GM21825 (cell line): ENCODE measurements around the gene PNPLA5.
"Not testable (repeated sequence)": the region's sequence is repeated elsewhere in the genome, so short reads cannot be mapped to it uniquely, and the experiment has no call there.

Source experiments
- ATAC-seq: cut with Tn5 transposase; IDR thresholded peaks from one replicate; pipeline ENCODE4 v1.9.1; 2021; ENCODE audit warnings: mild to moderate bottlenecking, moderate library complexity; ENCODE audit not compliant: unreplicated experiment

Gene PNPLA5

DNA sequence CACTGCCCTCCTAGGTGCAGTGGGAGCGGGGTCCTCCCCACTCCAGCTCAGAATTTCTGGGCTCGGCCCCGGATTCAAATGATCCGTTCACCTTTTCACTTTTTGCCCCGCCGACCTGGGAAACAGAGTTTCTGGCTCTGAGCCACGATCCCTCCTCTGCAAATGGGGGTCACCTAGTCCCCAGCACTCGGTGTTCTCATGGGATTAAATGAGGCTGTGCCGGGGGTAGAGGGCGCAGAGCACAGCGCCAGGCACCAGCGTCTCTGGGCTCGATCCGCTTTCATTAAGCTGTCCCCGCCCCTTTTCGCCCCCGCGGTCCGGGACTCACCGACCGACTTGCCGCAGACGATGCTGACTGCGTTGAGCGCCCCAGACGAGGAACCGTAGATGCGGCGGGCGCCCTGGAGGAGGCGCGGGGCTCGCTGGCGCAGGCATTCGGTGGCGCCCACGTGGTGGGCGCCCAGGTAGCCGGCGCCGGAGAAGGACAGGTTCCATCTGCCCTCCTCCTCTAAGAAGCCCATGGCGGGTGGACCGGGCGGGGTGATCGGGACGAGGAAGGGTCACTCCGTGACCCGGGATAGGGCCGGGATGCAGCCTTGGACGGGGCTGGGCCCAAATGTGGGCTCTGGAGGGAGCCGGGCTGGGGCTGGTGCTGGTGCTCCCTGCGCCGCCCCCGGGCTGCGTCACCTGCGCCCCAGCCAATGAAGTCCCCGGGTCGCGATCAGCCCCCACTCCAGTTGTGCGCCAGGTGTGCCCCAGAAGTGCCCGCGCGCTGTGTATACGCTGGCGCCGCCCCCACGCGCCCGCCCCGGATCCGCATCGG, at the start of gene PNPLA5:
TSS of gene PNPLA5 (minus strand) at position 654 of the 823 bp plus-strand sequence. CDS start at position 521, 133 bp downstream.
- no peak for ATAC-seq

DNA sequence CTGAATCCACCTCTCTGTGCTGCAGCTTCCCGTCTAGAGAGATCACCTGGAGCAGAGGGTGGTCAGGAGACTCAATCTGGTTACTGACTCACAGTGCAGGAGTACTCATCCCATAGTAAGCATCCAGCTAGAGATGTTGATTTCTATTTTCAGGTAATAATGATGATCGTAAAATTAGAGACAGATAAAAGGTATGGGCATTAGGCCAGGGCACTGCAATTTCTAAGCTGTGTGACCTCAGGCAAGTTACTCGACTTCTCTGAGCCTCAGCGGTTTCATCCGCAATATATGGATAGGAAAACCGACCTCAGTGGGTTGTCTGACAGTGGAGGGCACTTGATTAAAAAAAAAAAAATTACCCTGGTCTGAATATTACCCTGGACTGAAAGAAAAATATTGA, 49.6 kb upstream of the PNPLA5 start:
- ATAC-seq: no peak

GRCh38 chr22:43931771-43932170, 40.0 kb upstream of the PNPLA5 start:
- ATAC-seq: no peak

DNA sequence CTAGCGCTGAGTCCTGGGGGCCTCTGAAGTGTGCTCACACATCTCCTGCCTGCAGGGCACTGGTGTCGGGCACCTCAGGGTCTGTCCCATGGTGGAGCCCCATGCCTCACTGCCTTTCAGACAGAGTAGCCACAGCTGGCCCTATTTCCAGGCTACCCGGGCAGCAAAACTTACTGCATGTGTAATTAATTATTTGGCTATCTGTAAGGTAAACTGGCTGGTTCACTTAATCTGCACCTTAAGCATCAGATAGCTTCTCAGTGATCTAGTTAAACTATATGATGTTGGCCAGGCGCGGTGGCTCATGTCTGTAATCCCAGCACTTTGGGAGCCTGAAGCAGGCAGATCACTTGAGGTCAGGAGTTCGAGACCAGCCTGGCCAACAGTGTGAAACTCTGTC, 37.1 kb upstream of the PNPLA5 start:
- no peak for ATAC-seq

- ATAC-seq: no peak
Observed at GRCh38 chr22:43928468-43928867, 36.7 kb upstream of the PNPLA5 start.

DNA sequence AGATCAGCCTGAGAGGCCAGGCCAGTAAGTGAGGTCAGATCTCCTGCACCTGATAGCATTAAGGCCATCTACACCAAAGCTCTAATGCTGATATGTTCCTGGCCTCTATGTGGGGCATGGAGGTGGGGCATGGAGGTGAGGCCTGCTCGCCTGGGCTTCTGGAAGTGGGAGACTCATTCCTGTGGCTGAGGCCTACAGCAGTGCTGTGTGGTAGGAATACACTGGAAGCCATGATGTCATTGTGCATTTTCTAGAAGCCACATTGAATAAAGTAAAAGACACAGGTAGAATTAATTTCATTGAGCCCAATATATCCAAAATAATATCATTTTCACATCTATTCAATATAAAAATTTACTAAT, 34.5 kb upstream of the PNPLA5 start:
- no peak for ATAC-seq

DNA sequence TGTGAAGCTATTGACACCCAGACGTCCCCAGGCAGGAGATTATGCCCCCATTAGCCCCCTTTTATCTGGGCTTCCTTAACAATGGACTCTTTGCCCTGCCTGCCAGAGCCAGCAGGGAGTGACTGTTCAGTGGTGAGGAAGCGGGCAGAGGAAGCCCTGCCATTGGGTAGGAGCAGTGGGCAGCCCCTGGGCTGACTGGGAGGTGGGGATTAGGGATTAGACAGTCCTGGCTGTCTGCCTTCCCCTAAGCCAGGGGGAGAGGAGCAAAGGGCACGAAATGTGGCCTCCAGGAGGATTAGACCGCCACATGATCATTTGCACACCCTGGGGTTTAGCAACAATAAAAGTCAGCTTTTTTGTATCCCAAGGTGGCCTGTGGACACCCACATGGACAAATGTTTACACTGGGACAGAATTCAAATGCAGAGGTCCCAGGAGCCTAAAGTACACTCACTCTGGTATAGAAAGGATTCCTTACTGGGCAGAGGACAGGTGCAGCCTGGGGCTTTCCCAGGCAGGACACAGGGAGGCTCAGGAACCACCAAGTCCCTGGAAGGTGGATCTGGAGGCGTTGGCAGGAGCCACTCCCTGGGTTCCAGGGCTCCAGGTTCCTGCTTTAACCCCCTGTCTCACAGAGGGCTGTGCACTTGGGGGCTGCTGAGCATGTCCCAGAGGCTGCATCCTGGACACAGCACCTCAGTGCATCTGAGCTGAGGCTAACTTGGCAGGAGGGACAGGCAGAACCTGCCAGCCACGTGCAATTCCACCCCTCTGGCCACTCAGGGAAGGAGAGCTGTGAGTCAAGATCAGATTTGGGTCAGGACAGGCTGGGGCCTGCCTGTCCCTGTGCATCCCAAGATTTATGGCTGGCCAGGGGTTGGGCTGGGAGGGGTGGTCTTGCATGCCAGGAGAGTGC, 33.9 kb upstream of the PNPLA5 start:
- no peak for ATAC-seq

DNA sequence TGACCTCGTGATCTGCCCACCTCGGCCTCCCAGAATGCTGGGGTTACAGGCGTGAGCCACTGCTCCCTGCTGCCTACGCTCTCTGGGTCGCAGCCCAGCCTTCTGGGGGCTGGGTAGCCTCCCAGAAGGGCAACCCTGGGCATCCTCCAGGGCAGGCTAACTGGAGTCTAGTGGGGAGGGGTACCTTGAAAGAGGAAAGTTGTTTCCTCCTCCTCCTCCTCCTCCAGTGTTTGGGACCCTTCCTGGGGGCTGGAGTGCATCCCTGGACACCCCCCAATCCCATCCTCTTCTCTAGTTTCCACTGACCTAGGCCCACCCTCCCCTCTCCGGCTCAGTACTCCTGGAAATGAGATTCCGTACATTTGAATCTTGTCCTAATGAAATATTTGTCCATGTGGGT, 33.1 kb upstream of the PNPLA5 start:
- ATAC-seq: no peak

DNA sequence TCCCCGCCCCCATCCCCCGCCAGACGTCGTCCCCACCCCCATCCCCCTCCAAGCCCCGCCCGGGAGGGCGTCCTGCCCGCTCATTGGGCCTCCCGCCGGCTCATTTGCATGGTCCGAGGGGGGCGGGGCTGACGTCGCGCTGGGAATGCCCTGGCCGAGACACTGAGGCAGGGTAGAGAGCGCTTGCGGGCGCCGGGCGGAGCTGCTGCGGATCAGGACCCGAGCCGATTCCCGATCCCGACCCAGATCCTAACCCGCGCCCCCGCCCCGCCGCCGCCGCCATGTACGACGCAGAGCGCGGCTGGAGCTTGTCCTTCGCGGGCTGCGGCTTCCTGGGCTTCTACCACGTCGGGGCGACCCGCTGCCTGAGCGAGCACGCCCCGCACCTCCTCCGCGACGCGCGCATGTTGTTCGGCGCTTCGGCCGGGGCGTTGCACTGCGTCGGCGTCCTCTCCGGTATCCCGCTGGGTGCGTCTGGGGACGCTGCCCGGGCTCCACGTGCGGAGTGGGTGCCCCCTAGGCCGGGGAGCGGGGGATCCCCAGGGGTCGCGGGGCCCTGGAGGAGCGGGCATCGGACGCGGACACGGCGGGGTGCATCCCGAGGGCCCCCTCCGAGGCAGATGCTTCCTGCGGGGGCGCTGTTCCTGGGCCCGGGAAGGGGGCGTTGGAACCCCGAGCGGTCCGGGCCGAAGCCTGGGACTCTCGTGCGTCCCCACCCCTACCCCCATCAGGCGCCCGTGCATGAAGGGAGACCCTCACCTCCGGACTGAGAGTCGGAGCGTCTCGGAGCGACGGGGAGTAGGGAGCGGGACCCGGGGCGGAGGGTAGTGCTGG, 32.0 kb upstream of the PNPLA5 start, which contains the start of gene PNPLA3:
TSS of gene PNPLA3 (plus strand) at position 175 of the 834 bp plus-strand sequence. CDS start at position 282, 107 bp downstream.
- no peak for ATAC-seq

DNA sequence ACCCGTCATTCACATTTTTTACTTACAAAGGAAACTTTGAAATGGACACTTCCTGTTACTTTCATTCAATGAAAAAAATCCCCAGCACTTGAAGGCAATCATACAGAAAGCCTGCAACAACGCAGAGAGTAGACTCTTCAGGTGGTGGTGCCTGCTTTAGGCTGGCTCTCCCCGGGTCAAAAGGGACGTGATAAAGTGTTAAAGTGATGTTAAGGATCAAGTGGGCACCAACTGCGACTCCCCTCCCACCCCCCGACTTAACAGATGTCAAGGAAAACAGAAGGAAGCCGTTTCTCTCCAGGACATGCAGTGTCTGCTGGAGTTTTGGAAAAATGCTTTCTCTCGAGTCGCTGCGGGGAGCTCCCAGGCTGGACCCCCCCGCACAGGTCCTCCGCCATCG, 31.4 kb upstream of the PNPLA5 start:
- no peak for ATAC-seq

DNA sequence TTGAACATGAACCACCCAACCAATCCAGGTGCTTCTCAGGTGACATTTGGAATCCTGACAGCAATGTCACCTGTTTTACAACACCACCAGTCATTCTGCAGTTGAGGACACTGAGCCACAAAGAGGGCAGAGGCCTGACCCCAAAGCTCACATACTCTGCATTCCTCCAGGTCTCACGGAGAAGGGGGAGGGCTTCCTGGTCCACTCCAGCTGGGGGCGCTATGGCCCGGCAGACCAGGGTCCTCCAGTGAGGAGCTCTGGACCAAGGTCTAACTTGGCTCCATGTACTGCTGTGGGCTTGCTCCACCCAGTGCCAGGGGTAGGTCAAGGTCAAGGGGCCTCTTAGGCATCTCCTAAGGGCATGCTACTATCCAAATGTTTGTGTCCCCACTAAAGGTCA, 30.3 kb upstream of the PNPLA5 start:
- ATAC-seq: no peak

DNA sequence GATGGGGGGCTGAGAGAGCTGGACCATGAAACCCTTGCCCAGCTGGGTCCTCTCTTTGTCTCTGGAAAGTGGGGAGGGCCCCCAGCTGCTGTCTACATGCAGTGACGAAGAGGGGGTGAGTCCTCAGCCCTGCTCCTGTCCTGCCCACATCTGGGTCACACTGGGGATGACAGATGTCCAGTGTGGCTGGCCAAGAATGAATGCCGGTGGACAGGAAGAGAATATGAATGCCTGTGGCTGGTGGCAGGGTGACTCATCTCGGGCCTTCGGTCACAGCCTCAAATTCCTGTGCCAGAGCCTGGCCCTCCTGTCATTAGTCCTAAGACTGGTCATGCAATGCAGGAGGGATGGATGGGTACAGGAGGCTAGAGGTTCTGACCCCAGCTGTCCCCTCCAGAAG, 29.6 kb upstream of the PNPLA5 start:
- no peak for ATAC-seq

- no peak for ATAC-seq
Observed at GRCh38 chr22:43919106-43919973, 27.5 kb upstream of the PNPLA5 start.

DNA sequence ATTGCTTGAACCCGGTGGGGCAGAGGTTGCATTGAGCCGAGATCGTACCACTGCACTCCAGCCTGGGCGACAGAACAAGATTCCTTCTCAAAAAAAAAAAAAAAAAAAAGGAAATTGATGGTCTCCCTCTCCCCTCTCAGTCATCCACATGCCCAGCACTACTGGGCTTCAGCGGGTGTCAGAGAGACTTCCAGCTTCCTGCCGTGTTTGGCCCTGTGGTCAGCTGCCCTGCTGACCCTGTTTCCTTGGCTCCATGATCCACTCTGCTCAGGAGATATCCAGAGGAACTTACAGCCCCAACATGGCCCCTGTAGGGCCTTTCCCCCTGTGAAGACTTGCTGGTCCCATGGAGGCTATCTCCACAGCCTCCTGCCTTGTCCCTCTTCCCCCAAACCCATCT, 25.7 kb upstream of the PNPLA5 start:
- ATAC-seq: no peak

GRCh38 chr22:43911351-43911750, 19.5 kb upstream of the PNPLA5 start:
- ATAC-seq: no peak

- no peak for ATAC-seq
Observed at GRCh38 chr22:43910178-43910695, 18.4 kb upstream of the PNPLA5 start.

DNA sequence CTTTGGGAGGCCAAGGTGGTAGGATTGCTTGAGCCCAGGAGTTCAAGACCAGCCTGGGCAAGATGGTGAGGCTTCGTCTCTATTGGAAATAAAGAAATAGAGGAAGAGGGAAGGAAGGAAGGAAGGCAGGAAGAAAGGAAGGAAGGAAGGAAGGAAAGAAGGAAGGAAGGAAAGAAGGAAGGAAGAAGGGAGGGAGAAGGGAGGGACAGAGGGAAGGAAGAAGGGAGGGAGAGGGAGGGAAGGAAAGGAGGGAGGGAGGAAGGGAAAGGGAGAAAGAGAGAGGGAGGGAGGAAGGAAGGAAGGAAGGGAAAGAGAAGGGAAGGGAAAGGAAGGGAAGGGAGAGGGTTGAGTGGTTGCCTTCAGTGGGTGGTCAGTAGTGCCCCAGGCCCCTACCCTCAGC, 17.9 kb upstream of the PNPLA5 start:
- ATAC-seq: no peak

DNA sequence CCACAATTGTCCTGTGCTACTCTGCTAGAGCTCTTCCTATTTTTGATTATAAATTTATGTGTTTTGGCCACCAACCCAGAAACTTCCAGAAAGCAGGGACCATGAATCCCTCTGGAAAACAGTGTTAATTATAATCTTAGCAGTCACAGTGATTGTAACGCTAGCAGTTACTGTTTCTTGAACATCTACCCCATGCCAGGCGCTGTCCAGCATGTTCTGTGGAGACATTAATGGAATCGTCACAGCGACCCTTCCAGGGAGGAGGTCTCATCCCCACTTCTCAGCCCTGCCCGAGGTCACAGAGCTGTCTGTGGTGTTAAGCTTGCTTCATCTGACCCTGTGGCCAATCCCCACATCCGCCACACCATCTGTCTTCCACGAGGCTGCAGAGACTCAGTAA, 13.9 kb upstream of the PNPLA5 start:
- ATAC-seq: no peak

GRCh38 chr22:43904412-43904811, 12.6 kb upstream of the PNPLA5 start:
- not testable (repeated sequence) for ATAC-seq

DNA sequence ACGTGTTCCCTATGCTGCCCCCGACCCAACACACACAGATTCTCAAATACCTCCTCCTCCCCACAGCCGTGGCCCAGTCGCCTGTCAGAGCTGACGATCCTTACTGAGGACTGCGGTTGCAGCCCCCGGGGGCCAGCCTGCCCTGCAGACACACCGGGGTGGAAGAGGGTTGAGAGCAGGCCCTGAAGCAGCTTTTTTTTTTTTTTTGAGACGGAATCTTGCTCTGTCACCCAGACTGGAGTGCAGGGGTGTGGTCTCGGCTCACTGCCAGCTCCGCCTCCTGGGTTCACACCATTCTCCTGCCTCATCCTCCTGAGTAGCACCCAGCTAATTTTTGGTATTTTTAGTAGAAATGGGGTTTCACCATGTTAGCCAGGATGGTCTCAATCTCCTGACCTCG, 11.2 kb upstream of the PNPLA5 start:
- not testable (repeated sequence) for ATAC-seq
